SK-N-SH treated with all-trans-retinoic acid at 6 μM for 48 hours (cell line): ENCODE data around the gene NFYB.

Source experiments
- ATAC-seq: fragments of 200-7000 bp; cut with Tn5 transposase; 3 replicates; pipeline ENCODE4 v1.9.1; 2020; ENCODE audit warnings: mild to moderate bottlenecking, moderate library complexity
- ARNTL ChIP-seq: fragments of 450-650 bp; formaldehyde crosslinking; IDR thresholded peaks from 2 replicates; pipeline ENCODE4 v1.5.0; 2020; ENCODE audit warnings: low read depth, mild to moderate bottlenecking, moderate library complexity, borderline replicate concordance
- CREB5 ChIP-seq: fragments of 250-450 bp; sonication (Bioruptor Pico); IDR thresholded peaks from 2 replicates; pipeline ENCODE4 v1.5.1; 2020; ENCODE audit warnings: low read depth, mild to moderate bottlenecking, moderate library complexity
- CSDC2 ChIP-seq: fragments of 250-450 bp; sonication (Bioruptor Pico); IDR thresholded peaks from 2 replicates; pipeline ENCODE4 v1.5.0; 2020; ENCODE audit warnings: mild to moderate bottlenecking, moderate library complexity
- CSRNP3 ChIP-seq: fragments of 250-450 bp; sonication (Bioruptor Pico); IDR thresholded peaks from 2 replicates; pipeline ENCODE4 v1.5.1; 2021; ENCODE audit warnings: mild to moderate bottlenecking, moderate library complexity
- ESRRG ChIP-seq: fragments of 250-450 bp; sonication (Bioruptor Pico); IDR thresholded peaks from 2 replicates; pipeline ENCODE4 v1.6.1; 2021; ENCODE audit warnings: mild to moderate bottlenecking
- GLIS3 ChIP-seq: fragments of 250-450 bp; sonication (Bioruptor Pico); IDR thresholded peaks from 2 replicates; pipeline ENCODE4 v1.5.0; 2020; ENCODE audit warnings: mild to moderate bottlenecking, moderate library complexity
- ISL1 ChIP-seq: fragments of 250-450 bp; sonication (Bioruptor Pico); IDR thresholded peaks from 2 replicates; pipeline ENCODE4 v2.1.2; 2022; ENCODE audit warnings: mild to moderate bottlenecking, moderate library complexity
- OSR1 ChIP-seq: fragments of 250-450 bp; sonication (Bioruptor Pico); IDR thresholded peaks from 2 replicates; pipeline ENCODE4 v1.8.0; 2022; ENCODE audit warnings: moderate library complexity, mild to moderate bottlenecking, inconsistent platforms
- PATZ1 ChIP-seq: fragments of 250-450 bp; sonication (Bioruptor Pico); IDR thresholded peaks from 2 replicates; pipeline ENCODE4 v1.8.0; 2020; ENCODE audit warnings: mild to moderate bottlenecking, moderate library complexity, borderline replicate concordance
- PPARA ChIP-seq: fragments of 250-450 bp; sonication (Bioruptor Pico); IDR thresholded peaks from 2 replicates; pipeline ENCODE4 v1.5.0; 2020; ENCODE audit warnings: mild to moderate bottlenecking, borderline replicate concordance
- RARB ChIP-seq: fragments of 250-450 bp; sonication (Bioruptor Pico); IDR thresholded peaks from 2 replicates; pipeline ENCODE4 v1.8.0; 2021; ENCODE audit warnings: mild to moderate bottlenecking, moderate library complexity
- SNAI2 ChIP-seq: fragments of 250-450 bp; sonication (Bioruptor Pico); IDR thresholded peaks from 2 replicates; pipeline ENCODE4 v1.5.0; 2020; ENCODE audit warnings: mild to moderate bottlenecking, moderate library complexity
- TOX ChIP-seq: fragments of 250-450 bp; sonication (Bioruptor Pico); IDR thresholded peaks from 2 replicates; pipeline ENCODE4 v1.8.0; 2021; ENCODE audit warnings: mild to moderate bottlenecking, moderate library complexity, borderline replicate concordance
- TSHZ2 ChIP-seq: fragments of 250-450 bp; sonication (Bioruptor Pico); IDR thresholded peaks from 2 replicates; pipeline ENCODE4 v1.5.0; 2020; ENCODE audit warnings: mild to moderate bottlenecking, moderate library complexity
- ZC3H10 ChIP-seq: fragments of 250-450 bp; sonication (Bioruptor Pico); IDR thresholded peaks from 2 replicates; pipeline ENCODE4 v1.5.1; 2021; ENCODE audit warnings: mild to moderate bottlenecking, moderate library complexity
- ZFP3 ChIP-seq: fragments of 250-450 bp; sonication (Bioruptor Pico); IDR thresholded peaks from 2 replicates; pipeline ENCODE4 v1.5.0; 2020; ENCODE audit warnings: mild to moderate bottlenecking, moderate library complexity
- ZNF565 ChIP-seq: fragments of 450-650 bp; formaldehyde crosslinking; conservative IDR thresholded peaks from 2 replicates; pipeline ENCODE4 v1.5.0; 2020; ENCODE audit warnings: low read depth, mild to moderate bottlenecking, moderate library complexity
- ZNF70 ChIP-seq: fragments of 450-650 bp; formaldehyde crosslinking; IDR thresholded peaks from 2 replicates; pipeline ENCODE4 v1.5.0; 2020; ENCODE audit warnings: mild to moderate bottlenecking, moderate library complexity
- ZNF8 ChIP-seq: fragments of 450-650 bp; formaldehyde crosslinking; IDR thresholded peaks from 2 replicates; pipeline ENCODE4 v1.5.0; 2020; ENCODE audit warnings: mild to moderate bottlenecking, moderate library complexity

NFYB gene

GRCh38 chr12:104137902-104138796, at the start of gene NFYB:
TSS of gene NFYB (minus strand) at chr12:104138210. CDS start at chr12:104135453, 2,757 bp downstream.
- ATAC-seq = peak; percentile 96
- TF ChIP-seq CSRNP3 (no peak), ZNF70 (CRISPR knock-in tag) (no peak), TSHZ2 (CRISPR knock-in tag) (no peak; the same call in 1 of the 2 replicates), ZFP3 (CRISPR knock-in tag) (no peak), GLIS3 (CRISPR knock-in tag) (no peak), CSDC2 (CRISPR knock-in tag) (no peak), ZNF565 (no peak), RARB (CRISPR knock-in tag) (no peak), TOX (no peak), ZNF8 (CRISPR knock-in tag) (no peak), ESRRG (CRISPR knock-in tag) (no peak)
- TF ChIP-seq, all 23 proteins: peak for 0

- no peak for TF ChIP-seq SNAI2 (CRISPR knock-in tag)
- TF ChIP-seq RARB (CRISPR knock-in tag) = no peak
- TF ChIP-seq ARNTL (CRISPR knock-in tag) = no peak
- ATAC-seq = no peak
Observed at GRCh38 chr12:104187446-104188155, 49.6 kb upstream of the NFYB start.

- TF ChIP-seq ZFP3 (CRISPR knock-in tag) (no peak), ZNF8 (CRISPR knock-in tag) (no peak), CREB5 (CRISPR knock-in tag) (no peak), ZNF565 (no peak), ZC3H10 (CRISPR knock-in tag) (no peak), CSRNP3 (no peak), ISL1 (CRISPR knock-in tag) (no peak), RARB (CRISPR knock-in tag) (no peak), ESRRG (CRISPR knock-in tag) (no peak), SNAI2 (CRISPR knock-in tag) (no peak)
Observed at GRCh38 chr12:104183443-104183842, 45.4 kb upstream of the NFYB start.

GRCh38 chr12:104182621-104183378, 44.8 kb upstream of the NFYB start:
- no peak for ATAC-seq
- TF ChIP-seq ZNF70 (CRISPR knock-in tag) (no peak), ZNF8 (CRISPR knock-in tag) (no peak), ESRRG (CRISPR knock-in tag) (no peak), ZNF565 (no peak), SNAI2 (CRISPR knock-in tag) (no peak), OSR1 (CRISPR knock-in tag) (no peak), ARNTL (CRISPR knock-in tag) (no peak), CSRNP3 (no peak), GLIS3 (CRISPR knock-in tag) (no peak), PATZ1 (CRISPR knock-in tag) (no peak), PPARA (no peak), ZC3H10 (CRISPR knock-in tag) (no peak)

More at GRCh38 chr12:104183443-104183842, 45.4 kb upstream of the NFYB start:
- ATAC-seq = no peak
